RCC 7860 (cell line): ENCODE measurements around the gene TMEM53.

ENCODE experiments used
- DNase-seq: peaks from one replicate; pipeline ENCODE4 v3.0.0-alpha.2; 2015; ENCODE audit warnings: low spot score
- FAIRE-seq: peaks from 2 replicates; lab custom pipeline; 2012; peaks lifted over from hg19 to GRCh38; lab: Jason Lieb, UNC

Gene TMEM53

GRCh38 chr1:44606701-44607281 lies 67.5 kb downstream of the TMEM53 start:
- DNase-seq: peak; percentile 6

GRCh38 chr1:44605914-44606615 lies 68.2 kb downstream of the TMEM53 start:
- FAIRE-seq: no peak

More at GRCh38 chr1:44606701-44607281, 67.5 kb downstream of the TMEM53 start:
- peak; percentile 11 for FAIRE-seq

GRCh38 chr1:44604157-44604955 lies 69.9 kb downstream of the TMEM53 start:
- DNase-seq (no peak), FAIRE-seq (no peak)

More at GRCh38 chr1:44605914-44606615, 68.2 kb downstream of the TMEM53 start:
- no peak for DNase-seq

- FAIRE-seq (no peak), DNase-seq (no peak)
Measured at GRCh38 chr1:44603718-44604117, 70.6 kb downstream of the TMEM53 start.
